Measurements from ENCODE around the gene HECTD3.

The HECTD3 gene

GRCh38 chr1:45010855-45011811 lies at the start of gene HECTD3:
Gene HECTD3 (minus strand): TSS chr1:45011324. CDS start chr1:45011257, 67 bp downstream.
- peak; percentile 65 for DNase-seq

- DNase-seq: no peak
Measured at GRCh38 chr1:45059829-45060228, 48.7 kb upstream of the HECTD3 start.

GRCh38 chr1:45057542-45057941 lies 46.4 kb upstream of the HECTD3 start:
- no peak for DNase-seq

GRCh38 chr1:45051005-45051772 lies 40.1 kb upstream of the HECTD3 start:
- no peak for DNase-seq

- DNase-seq: no peak
Measured at GRCh38 chr1:45047032-45047431, 35.9 kb upstream of the HECTD3 start.

- no peak for DNase-seq
Measured at GRCh38 chr1:45044916-45045315, 33.8 kb upstream of the HECTD3 start.

GRCh38 chr1:45043094-45043493 lies 32.0 kb upstream of the HECTD3 start:
- no peak for DNase-seq

GRCh38 chr1:45040297-45040696 lies 29.2 kb upstream of the HECTD3 start:
- no peak for DNase-seq

- no peak for DNase-seq
Measured at GRCh38 chr1:45038661-45039364, 27.7 kb upstream of the HECTD3 start.

GRCh38 chr1:45038240-45038639 lies 27.1 kb upstream of the HECTD3 start:
- no peak for DNase-seq

GRCh38 chr1:45037456-45037855 lies 26.3 kb upstream of the HECTD3 start:
- DNase-seq: no peak

- no peak for DNase-seq
Measured at GRCh38 chr1:45035631-45036301, 24.6 kb upstream of the HECTD3 start.

- no peak for DNase-seq
Measured at GRCh38 chr1:45033356-45033755, 22.2 kb upstream of the HECTD3 start.

- no peak for DNase-seq
Measured at GRCh38 chr1:45032837-45033236, 21.7 kb upstream of the HECTD3 start.

GRCh38 chr1:45026446-45026845 lies 15.3 kb upstream of the HECTD3 start:
- no peak for DNase-seq

GRCh38 chr1:45023663-45024062 lies 12.5 kb upstream of the HECTD3 start:
- no peak for DNase-seq

- peak; percentile 55 for DNase-seq
Measured at GRCh38 chr1:45018599-45019230, 7.6 kb upstream of the HECTD3 start.

GRCh38 chr1:45016767-45017166 lies 5.6 kb upstream of the HECTD3 start:
- no peak for DNase-seq

GRCh38 chr1:45016090-45016697 lies 5.1 kb upstream of the HECTD3 start:
- DNase-seq: no peak

GRCh38 chr1:45015683-45016082 lies 4.6 kb upstream of the HECTD3 start:
- DNase-seq: no peak

GRCh38 chr1:45014321-45015028 lies 3.4 kb upstream of the HECTD3 start:
- DNase-seq: peak; percentile 72

Measured in stimulated activated CD4-positive, alpha-beta T cell treated with anti-CD3 and anti-CD28 coated beads, Interleukin-12 subunit alpha, Interleukin-12 subunit beta, amount 100 ng/mL, for 4 hours (primary cell).